NCI-H510A (cell line): ENCODE data around the gene CCL22.
A peak's percentile ranks its signal among the peaks of the same experiment; 100 is the strongest.

ENCODE experiments used
- DNase-seq: peaks from one replicate; lab custom pipeline; 2025; lab: John Stamatoyannopoulos, UW

CCL22 gene

DNA sequence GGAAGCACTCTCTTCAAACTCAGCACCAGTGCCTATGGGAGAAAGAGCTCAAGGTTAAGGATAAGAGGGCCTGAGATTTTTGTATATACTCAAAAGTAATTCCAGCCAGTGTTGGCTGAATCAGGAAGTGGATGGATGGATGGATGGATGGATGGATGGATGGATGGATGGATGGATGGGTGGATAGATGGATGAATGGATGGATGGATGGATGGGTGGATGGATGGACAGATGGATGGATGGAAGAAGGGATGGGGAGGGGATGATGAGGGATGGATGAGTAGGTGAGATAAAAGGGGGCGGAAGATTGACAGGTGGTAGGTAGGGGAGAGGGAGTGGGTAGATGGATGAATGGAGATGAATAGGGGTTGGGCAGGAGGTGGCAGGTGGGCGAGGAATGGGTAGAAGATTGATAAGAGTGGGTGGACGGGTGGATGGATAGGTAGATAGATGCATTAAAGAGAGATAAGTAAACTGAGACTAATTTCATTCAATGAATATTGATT, 17.8 kb downstream of the CCL22 start:
- no peak for DNase-seq

DNA sequence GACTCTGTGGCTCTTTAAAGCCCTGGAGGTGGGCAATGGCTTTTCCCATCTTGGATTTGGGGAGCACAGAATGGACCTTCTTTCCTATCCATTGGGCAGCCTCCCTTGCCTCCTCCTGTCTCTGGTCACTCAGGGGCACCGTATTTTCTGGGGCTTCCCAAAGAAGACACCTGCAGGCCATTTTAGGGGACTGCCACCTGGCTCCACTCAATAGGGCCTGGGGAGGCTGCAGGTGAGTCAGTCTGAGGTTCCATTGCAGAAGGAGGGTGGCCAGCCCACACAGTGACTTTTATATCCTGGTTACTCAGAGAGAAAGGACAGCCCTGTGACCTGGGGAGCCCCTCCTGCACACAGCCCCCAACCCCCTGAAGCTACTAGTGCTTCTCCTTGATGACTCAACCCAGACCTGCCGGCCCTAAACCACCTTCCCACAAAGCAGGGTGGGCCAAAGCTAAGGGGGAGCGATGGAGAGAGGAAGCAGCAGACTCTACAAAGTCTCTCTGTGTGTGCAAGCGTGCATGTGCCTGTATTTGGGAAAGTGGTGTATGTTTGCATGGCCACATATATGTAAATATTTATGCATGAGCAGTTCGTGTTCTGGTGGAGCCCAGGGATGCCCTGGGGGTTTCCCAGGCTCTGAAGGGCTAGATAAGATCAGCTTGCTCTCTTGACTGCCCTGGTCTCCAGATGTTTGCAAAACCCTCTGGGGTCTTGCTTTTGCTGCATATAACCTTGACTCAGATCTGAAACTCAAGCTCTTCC, 18.7 kb downstream of the CCL22 start:
- DNase-seq, result no peak

DNA sequence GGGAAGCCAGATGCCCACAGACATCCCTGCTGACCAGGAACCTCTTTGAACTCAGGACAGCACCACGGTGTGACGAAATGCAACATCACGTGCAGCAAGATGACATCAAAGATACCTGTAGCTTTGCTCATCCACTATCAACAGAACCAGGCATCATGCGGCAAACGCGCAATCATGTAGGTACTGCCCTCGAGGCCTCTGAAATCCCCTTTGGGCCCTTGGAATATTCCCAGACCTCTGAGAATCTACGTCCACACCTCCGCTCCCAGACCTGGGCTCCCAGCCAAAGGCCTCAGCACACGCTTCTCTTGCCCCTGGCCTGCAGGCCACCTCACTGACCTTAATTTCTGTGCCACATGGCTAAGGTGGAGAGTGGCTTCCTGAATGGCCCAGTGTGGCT, 21.0 kb downstream of the CCL22 start:
- no peak for DNase-seq

DNA sequence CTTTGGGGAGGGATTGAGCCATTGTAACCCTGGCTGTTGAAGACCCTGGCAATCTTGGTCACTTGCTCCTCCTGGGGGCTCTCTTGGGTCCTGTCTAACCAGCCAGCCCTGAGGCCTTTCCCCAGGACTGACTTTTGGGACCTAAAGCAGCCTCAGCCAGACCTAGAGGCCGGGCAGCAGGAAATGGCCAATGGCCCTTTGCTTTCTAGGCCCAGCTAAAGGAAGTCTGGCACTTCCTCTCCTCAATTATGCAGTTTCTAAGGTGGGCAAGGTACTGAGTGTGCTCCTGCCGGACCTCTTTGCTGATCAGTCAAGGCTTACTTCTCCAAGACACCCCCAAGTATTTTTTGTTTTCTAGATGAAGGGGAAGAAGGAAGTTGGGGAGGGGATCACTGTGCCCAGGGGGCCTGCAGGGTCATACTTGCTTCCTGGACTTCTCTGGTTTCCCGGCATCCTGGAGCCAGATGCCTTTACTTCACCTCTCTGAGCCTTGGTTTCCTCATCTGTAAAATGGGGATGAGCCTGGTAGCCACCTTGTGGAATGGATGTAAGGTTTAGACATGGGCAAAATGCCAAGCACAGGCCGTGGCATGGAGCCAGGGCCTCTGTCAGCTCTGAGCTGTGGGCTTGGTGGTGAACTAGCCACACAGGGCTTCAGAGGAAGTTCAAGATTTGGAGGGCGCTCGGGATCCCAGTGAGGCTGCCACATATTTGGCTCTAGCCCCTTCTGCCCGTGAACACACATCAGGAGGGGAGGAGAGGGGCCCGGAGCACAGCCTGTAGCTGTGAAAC, 22.3 kb downstream of the CCL22 start:
- DNase-seq, result no peak

DNA sequence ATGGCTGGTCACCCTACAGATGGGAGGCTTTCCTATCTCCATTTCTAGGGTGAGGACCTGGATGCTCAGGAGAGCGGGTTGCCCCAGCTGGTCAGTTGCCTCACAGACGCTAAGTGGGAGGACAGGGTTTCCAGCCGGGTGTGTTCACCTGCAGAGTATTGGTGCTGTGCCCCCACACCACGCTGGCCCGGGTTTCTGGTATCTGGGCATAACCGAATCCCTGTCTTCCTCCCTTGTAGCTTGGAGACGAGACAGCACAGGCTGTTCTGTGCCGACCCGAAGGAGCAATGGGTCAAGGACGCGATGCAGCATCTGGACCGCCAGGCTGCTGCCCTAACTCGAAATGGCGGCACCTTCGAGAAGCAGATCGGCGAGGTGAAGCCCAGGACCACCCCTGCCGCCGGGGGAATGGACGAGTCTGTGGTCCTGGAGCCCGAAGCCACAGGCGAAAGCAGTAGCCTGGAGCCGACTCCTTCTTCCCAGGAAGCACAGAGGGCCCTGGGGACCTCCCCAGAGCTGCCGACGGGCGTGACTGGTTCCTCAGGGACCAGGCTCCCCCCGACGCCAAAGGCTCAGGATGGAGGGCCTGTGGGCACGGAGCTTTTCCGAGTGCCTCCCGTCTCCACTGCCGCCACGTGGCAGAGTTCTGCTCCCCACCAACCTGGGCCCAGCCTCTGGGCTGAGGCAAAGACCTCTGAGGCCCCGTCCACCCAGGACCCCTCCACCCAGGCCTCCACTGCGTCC, 23.4 kb downstream of the CCL22 start:
- DNase-seq, result no peak

DNA sequence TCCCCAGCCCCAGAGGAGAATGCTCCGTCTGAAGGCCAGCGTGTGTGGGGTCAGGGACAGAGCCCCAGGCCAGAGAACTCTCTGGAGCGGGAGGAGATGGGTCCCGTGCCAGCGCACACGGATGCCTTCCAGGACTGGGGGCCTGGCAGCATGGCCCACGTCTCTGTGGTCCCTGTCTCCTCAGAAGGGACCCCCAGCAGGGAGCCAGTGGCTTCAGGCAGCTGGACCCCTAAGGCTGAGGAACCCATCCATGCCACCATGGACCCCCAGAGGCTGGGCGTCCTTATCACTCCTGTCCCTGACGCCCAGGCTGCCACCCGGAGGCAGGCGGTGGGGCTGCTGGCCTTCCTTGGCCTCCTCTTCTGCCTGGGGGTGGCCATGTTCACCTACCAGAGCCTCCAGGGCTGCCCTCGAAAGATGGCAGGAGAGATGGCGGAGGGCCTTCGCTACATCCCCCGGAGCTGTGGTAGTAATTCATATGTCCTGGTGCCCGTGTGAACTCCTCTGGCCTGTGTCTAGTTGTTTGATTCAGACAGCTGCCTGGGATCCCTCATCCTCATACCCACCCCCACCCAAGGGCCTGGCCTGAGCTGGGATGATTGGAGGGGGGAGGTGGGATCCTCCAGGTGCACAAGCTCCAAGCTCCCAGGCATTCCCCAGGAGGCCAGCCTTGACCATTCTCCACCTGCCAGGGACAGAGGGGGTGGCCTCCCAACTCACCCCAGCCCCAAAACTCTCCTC, 24.1 kb downstream of the CCL22 start:
- no peak for DNase-seq

DNA sequence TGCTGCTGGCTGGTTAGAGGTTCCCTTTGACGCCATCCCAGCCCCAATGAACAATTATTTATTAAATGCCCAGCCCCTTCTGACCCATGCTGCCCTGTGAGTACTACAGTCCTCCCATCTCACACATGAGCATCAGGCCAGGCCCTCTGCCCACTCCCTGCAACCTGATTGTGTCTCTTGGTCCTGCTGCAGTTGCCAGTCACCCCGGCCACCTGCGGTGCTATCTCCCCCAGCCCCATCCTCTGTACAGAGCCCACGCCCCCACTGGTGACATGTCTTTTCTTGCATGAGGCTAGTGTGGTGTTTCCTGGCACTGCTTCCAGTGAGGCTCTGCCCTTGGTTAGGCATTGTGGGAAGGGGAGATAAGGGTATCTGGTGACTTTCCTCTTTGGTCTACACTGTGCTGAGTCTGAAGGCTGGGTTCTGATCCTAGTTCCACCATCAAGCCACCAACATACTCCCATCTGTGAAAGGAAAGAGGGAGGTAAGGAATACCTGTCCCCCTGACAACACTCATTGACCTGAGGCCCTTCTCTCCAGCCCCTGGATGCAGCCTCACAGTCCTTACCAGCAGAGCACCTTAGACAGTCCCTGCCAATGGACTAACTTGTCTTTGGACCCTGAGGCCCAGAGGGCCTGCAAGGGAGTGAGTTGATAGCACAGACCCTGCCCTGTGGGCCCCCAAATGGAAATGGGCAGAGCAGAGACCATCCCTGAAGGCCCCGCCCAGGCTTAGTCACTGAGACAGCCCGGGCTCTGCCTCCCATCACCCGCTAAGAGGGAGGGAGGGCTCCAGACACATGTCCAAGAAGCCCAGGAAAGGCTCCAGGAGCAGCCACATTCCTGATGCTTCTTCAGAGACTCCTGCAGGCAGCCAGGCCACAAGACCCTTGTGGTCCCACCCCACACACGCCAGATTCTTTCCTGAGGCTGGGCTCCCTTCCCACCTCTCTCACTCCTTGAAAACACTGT, 25.0 kb downstream of the CCL22 start:
- DNase-seq, result no peak

DNA sequence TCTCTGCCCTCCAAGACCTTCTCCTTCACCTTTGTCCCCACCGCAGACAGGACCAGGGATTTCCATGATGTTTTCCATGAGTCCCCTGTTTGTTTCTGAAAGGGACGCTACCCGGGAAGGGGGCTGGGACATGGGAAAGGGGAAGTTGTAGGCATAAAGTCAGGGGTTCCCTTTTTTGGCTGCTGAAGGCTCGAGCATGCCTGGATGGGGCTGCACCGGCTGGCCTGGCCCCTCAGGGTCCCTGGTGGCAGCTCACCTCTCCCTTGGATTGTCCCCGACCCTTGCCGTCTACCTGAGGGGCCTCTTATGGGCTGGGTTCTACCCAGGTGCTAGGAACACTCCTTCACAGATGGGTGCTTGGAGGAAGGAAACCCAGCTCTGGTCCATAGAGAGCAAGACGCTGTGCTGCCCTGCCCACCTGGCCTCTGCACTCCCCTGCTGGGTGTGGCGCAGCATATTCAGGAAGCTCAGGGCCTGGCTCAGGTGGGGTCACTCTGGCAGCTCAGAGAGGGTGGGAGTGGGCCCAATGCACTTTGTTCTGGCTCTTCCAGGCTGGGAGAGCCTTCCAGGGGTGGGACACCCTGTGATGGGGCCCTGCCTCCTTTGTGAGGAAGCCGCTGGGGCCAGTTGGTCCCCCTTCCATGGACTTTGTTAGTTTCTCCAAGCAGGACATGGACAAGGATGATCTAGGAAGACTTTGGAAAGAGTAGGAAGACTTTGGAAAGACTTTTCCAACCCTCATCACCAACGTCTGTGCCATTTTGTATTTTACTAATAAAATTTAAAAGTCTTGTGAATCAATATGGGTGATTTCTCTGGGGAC, 25.9 kb downstream of the CCL22 start:
- DNase-seq, result no peak

DNA sequence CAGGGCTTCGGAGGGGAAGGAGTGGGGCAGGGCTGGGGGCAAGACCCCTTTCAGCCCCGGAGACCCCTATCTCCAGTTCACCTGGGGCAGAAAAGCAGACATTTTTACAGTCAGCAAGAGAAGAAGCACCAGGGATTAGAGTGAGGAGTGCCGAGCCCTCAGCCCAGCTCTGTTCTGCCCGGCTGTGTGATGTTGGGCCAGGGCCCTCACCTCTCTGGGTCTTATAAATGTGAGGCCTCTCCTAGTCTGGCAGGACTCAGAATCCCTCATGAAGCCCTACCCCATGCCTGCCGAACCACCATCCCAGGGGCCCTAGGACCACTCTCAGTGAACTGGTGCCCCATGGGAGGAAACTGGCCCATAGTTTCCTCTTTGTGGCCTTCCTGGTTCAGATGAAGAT, 26.5 kb downstream of the CCL22 start:
- no peak for DNase-seq

DNA sequence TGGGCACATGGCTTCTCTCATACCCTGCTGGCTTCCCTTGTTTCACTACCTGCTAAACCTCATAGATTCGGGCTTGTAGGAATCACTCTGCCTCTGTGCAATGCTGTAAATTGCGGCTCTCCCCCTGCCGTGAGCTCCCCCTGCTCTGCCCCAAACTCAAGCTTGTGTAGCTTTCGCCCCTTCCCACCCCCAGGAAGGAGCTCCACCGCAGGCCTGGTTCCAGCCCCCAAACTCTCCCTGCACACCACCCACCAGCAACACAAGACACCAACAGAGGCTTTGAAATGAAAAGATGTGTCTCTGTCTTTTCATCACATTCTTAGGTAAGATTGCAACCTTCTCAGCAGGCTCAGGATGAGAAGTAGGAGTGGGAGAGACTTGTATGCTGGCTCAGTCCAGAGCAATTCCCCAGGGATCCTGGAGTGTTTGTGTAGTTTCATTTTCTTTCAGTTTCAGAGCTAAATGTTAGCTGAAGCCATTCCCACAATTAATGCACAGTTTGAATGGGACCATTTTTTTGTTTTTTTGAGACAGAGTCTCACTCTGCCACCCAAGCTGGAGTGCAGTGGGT, 27.9 kb downstream of the CCL22 start:
- DNase-seq, result no peak

DNA sequence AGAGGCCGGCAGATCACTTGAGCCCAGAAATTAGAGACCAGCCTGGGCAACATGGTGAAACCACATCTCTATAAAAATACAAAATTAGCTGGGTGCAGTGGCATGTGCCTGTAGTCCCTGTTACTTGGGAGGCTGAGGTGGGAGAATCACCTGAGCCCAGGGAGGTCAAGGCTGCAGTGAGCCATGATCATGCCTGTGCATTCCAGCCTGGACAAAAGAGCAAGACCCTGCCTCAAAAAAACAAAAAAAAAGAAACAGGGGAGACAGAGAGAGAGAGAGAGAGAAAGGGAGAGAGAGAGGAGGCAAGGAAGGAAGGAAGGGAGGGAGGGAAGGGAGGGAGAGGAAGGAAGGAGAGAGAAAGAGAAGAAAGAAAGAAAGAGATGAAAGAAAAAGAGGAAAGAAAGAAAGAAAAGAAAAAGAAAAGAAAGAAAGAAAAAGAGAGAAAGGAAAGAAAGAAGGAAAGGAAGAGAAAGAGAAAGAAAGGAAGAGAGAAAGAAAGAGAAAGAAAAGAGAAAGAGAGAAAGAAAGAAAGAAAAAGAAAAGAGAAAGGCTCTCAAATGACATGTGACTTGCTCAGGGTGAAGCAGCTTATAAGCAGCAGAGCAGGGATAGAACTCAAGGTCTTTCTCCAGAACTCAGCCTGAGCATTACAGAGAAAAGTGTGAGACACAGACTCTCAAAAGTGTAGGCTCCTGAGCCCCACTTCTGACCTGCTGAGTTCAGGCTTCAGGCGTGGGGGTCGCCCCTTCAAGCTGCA, 29.2 kb downstream of the CCL22 start:
- DNase-seq, result no peak

DNA sequence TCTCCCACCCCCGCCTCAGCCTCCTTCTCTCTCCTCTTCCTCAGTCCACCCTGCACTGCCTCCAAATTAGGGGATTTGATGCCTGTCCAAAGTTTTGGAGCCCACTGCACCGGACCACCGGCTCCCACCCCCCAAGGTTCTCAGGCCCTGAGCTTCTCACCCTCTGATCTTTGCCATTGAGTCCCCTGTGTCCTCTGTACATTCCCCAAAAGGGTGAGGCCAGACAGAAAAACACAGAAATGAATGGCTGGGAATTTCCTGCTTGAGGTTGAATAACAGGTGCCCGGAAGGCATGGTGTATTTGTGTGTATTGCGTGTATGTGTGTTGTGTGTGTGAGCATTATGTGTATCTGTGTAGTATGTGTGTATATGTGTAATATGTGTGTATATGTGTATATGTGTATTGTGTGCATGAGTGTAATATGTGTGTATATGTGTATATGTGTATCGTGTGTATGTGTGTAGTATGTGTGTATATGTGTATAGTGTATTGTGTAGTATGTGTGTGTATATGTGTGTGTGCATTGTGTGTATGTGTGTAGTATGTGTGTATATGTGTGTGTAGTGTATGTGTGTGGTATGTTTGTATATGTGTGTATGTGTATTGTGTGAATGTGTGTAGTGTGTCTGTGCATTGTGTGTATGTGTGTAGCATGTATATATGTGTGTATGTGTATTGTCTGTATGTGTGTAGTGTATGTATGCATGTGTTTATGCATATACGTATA, 29.9 kb downstream of the CCL22 start:
- no peak for DNase-seq

DNA sequence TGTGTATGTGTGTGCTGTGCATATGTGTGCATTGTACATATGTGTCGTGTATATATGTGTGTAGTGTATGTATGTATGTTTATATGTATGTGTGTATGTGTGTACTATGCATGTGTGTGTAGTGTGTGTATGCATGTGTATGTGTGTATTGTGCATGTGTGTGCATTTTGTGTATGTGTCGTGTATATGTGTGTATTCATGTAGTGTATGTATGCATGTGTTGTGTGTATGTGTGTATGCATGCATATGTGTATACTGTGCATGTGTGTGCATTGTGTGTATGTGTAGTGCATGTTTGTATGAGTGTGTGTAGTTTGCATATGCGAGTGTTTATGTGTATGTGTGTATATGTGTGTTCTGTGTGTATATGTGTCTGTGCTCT, 30.5 kb downstream of the CCL22 start:
- no peak for DNase-seq

DNA sequence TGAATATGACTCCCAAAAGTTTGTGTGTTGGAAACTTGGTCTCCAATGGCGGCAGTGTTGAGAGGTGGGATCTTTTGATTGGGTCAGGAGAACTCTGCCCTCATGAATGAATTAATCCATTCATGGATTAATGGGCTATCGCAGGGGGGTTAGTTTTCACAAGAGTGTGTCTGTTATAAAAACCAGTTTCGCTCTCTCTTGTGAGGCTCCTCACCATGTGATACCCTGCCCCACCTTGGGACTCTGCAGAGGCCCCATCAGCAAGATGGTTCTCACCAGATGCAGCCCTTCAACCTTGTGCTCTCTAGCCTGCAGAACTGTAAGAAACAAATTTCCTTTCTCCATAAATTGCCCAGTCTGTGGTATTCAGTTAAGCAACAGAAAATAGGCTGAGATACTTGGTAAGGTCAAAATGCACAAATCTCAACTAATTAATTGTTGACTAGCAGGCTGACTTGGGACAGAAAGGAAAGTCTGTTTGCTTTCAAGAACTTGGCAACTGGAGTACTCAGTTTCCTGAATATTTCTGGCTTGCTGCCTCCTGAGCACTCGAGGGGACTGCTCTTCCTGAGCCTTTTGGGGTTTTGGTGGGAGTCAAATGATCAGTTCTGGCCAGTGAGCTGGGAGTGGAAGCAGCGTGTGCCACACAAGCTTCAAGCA, 32.2 kb downstream of the CCL22 start:
- DNase-seq, result no peak

DNA sequence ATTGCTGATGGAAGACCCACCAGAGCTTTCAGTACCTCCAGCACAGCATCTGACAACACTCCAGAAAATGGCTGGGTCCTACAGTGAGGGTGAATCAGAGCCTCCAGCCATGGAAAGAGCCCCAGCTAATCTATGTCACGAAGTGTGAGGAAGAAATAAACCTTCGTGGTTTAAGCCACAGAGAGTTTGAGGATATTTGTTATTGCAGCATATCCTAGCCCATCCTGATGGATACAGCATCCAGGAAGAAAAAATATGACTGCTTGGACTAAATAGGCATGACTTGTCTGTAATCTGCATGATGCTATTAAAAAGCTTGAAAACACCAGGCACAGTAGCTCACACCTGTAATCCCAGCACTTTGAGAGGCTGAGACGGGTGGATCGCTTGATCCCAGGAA, 32.7 kb downstream of the CCL22 start:
- no peak for DNase-seq

DNA sequence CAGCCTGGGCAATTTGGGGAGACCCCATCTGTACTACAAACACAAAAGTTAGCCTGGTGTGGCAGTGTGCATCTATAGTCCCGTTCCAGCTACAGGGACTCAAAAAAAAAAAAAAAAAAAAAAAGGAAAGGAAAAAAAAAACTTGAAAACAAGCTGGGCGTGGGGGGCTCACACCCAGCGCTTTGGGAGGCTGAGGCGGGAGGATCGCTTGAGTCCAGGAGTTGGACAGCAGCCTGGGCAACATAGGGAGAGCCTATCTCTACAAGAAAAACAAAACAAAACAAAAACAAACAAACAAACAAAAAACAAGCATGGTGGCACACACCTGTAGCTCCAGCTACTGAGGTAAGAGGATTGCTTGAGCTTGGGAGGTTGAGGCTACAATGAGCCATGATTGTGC, 33.1 kb downstream of the CCL22 start:
- no peak for DNase-seq

DNA sequence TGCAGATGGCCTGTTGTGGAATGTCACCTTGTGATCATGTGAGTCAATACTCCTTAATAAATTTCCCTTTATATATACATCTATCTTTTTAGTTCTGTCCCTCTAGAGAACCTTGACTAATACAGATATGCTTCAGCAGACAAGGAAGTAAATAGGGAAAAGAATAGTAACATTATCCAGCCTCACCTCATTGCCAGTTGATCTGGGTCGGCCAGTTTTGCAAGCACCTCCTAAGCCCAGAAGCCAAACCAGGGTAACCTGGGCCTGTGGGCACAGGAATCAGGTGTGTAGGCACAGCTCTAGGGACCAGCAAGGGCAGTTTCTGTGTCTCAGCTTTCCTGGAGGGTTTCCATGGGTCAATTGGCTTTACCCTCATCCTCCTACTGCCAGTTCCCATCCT, 34.1 kb downstream of the CCL22 start:
- no peak for DNase-seq

DNA sequence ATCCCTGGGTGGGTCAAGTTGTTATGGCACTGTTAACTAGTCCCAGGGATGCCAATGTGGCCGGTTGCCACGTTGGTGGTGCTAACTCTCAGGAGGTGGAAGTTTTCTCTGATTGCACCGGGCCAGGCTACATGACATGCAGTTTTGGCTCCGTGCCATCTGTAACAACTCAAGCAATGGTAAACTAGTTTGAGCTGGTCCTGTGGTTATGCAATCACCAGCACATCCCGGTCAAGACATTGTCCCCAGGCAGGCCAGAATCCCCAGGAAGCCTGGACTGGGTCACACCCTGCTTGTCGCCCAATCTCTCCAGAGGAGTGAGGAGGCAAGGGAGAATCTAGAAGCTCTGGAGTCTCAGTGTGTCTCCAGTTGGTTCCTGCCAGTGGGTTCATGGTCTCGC, 35.9 kb downstream of the CCL22 start:
- DNase-seq, result peak; percentile 43
